Colonic mucosa (tissue), 4 donors: ENCODE results near the gene NEK5. TPM values are rescaled to one million over a fixed set of nuclear protein-coding genes. Genes with fewer than 3 reads are reported as not detected.
A peak's percentile ranks its signal among the peaks of the same experiment; 100 is the strongest.
"Not testable (repeated sequence)": the region's sequence is repeated elsewhere in the genome, so short reads cannot be mapped to it uniquely, and the experiment has no call there.

ENCODE experiments used
- DNase-seq: peaks from one replicate; pipeline ENCODE4 v3.0.0-alpha.2; 2020
- H3K27ac ChIP-seq: fragments of 200-600 bp; one replicate; pipeline ENCODE4 v1.8.0; 2021
- H3K27me3 ChIP-seq: fragments of 200-600 bp; one replicate; pipeline ENCODE4 v1.8.0; 2021
- H3K36me3 ChIP-seq: fragments of 200-600 bp; one replicate; pipeline ENCODE4 v1.8.0; 2021
- H3K4me1 ChIP-seq: fragments of 200-600 bp; one replicate; pipeline ENCODE4 v1.8.0; 2021; ENCODE audit warnings: mild to moderate bottlenecking
- H3K4me3 ChIP-seq: fragments of 200-600 bp; one replicate; pipeline ENCODE4 v1.8.0; 2021
- H3K9ac ChIP-seq, 2 donors: one replicate each; pipeline ENCODE4 v1.7.0; 2013; ENCODE audit warnings: control low read depth in 2 of 2, low read depth in 2 of 2, low read length in 2 of 2
- H3K9me3 ChIP-seq: fragments of 200-600 bp; one replicate; pipeline ENCODE4 v1.8.0; 2021
- intact Hi-C: fragments of 100-400 bp; cut with DNase I; formaldehyde crosslinking; loops from one replicate; pipeline ENCODE4 v1.14.1; 2022
- total RNA-seq, 2 donors: library from RNA; stranded (reverse); fragmentation: NEBNext Ultra II Directional in 1 of 2; extraction: Animal tissue kit (Norgen Biotek cat#: 25700) in 1 of 2; gene quantifications; one replicate each; pipeline ENCODE4 v1.2.1, GENCODE V29; 2021
- TF ChIP-seq, protein P1 (sequence below): fragments of 200-600 bp; IDR thresholded peaks from one replicate; pipeline ENCODE4 v1.8.0; 2022; ENCODE audit warnings: antibody characterized with exemption, mild to moderate bottlenecking
- donor health status: healthy.
- donor health status: DM: no; HTN: no; CAD: no.
- donor health status: DM: no; HTN: no; CAD: no.

Gene NEK5
- total RNA-seq, 2 donors from 2014 or later = 0.24 to 0.25 TPM

DNA sequence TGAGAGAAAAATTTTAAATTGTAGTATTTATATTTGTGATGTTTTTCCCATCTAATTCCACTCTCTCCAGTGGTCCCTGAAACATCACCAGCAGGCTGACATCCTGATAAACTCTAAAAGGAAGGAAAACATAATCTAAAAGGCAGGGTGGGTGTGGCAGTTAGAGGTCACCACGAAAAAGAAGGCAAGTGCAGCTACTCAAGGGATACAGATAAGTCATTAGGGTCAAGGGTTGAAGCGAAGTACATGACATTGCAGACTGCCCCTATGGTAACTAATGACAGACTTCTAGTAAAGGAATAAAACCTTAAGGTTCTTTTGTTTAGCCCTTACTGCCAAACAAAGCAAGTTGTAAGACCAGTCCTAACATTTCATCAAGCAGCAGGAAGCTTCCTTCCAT lies 36.5 kb upstream of the NEK5 start:
- TF ChIP-seq, protein P1, sequence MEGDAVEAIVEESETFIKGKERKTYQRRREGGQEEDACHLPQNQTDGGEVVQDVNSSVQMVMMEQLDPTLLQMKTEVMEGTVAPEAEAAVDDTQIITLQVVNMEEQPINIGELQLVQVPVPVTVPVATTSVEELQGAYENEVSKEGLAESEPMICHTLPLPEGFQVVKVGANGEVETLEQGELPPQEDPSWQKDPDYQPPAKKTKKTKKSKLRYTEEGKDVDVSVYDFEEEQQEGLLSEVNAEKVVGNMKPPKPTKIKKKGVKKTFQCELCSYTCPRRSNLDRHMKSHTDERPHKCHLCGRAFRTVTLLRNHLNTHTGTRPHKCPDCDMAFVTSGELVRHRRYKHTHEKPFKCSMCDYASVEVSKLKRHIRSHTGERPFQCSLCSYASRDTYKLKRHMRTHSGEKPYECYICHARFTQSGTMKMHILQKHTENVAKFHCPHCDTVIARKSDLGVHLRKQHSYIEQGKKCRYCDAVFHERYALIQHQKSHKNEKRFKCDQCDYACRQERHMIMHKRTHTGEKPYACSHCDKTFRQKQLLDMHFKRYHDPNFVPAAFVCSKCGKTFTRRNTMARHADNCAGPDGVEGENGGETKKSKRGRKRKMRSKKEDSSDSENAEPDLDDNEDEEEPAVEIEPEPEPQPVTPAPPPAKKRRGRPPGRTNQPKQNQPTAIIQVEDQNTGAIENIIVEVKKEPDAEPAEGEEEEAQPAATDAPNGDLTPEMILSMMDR = no peak
- H3K9me3 ChIP-seq = no peaks in the 10 kb centered on the region
- no peak overlapping the region for H3K9ac ChIP-seq
- no peak overlapping the region for H3K4me3 ChIP-seq
- no peak overlapping the region for H3K27ac ChIP-seq
- H3K4me1 ChIP-seq = peaks cover 17% of the 10 kb centered on the region
- H3K27me3 ChIP-seq = no peaks in the 10 kb centered on the region
- H3K36me3 ChIP-seq = no peaks in the 10 kb centered on the region
- intact Hi-C loops = no loop called here
- no peak for DNase-seq

DNA sequence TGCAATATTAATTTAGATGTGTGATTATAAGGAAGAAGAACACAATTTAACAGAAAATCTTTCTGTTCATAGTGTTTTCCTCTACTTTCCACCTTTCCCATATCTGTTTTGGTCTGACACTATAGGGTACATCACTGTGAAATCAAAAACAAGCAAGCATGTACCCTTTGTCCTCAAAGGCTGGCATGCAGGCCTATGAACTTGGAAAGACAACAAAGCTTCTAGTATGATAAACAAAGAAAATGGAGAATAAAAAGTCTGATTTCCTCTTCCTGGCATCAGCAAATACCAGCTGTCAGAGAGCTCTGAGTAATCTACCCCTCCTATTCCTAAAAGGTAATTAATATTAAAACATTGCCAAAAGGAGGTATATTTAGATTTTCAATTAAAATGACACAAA lies 36.1 kb upstream of the NEK5 start:
- no peak overlapping the region for H3K4me3 ChIP-seq
- H3K9me3 ChIP-seq = no peaks in the 10 kb centered on the region
- DNase-seq = no peak
- no peak overlapping the region for H3K27ac ChIP-seq
- peaks cover 18% of the 10 kb centered on the region for H3K4me1 ChIP-seq
- TF ChIP-seq, protein P1 = no peak
- H3K27me3 ChIP-seq = no peaks in the 10 kb centered on the region
- H3K9ac ChIP-seq = no peak overlapping the region
- intact Hi-C loops = no loop called here
- H3K36me3 ChIP-seq = no peaks in the 10 kb centered on the region

DNA sequence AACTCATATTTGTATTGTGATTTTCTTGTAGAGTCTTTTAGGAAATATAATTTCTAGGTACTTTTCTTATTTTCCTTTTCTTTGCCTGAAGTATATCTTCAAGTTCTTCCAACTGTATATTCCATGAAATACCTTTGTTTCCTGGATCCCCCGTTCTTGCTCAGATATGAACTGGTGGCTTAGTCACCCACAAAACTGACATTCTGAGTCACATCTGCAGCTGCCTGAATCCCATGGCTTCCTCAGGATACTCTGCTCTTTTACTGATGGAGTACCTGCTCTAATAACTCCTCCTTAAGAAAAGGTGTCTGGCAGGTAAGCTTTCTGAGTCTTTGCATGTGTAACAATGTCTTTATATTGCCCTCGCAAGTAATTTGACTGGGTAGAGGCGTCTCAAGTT lies 35.0 kb upstream of the NEK5 start:
- H3K4me3 ChIP-seq, H3K36me3 ChIP-seq, H3K27ac ChIP-seq, DNase-seq, H3K27me3 ChIP-seq, H3K9ac ChIP-seq, intact Hi-C loops, H3K9me3 ChIP-seq: not testable (repeated sequence)
- H3K4me1 ChIP-seq = peaks cover 18% of the 10 kb centered on the region

DNA sequence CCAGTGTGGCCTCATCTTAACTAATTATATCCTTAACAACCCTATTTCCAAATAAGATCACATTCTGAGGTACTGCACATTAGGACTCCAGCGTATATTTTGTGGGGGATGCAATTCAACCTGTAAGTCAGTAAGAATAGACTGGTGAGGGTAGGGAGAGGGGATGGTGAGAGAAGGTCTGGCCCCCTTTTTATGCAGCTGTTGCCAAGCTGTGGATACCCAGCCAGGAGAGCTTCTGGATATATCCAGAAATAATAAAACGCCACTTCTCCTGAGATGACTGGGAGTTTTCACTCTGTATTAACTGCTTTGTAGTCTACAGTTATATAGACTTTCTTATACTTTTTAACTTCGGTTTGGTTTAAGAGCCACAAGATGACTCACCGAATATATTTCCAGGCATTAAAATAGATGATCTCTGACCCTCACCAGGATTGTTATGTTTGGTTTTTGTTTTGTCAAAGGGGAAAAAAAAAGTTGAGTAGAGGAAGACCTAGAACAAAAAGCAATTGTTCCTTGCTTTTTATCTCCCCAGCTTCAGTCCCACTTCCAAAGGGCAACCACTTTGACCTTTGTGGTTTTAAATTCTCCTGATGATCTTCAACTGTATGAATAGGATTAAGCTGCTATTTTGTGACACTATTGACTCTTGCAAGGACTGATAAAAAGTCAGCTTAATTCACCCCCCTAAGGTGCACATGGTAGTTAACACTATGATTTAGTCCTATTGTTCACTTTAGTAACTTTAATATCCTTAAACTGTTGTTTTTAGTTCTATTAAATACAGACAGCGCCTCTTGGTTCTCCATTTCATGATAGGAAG lies 33.6 kb upstream of the NEK5 start:
- Histone ChIP-seq H3K9me3 (no peaks in the 10 kb centered on the region), H3K27ac (peak overlapping the region; percentile 86), H3K4me1 (peaks cover 18% of the 10 kb centered on the region), H3K36me3 (no peaks in the 10 kb centered on the region), H3K9ac (peak overlapping the region in 1 of 2 donors; percentile 62), H3K27me3 (no peaks in the 10 kb centered on the region), H3K4me3 (no peak overlapping the region)
- intact Hi-C loops = no loop called here
- no peak for DNase-seq
- TF ChIP-seq, protein P1 = no peak

DNA sequence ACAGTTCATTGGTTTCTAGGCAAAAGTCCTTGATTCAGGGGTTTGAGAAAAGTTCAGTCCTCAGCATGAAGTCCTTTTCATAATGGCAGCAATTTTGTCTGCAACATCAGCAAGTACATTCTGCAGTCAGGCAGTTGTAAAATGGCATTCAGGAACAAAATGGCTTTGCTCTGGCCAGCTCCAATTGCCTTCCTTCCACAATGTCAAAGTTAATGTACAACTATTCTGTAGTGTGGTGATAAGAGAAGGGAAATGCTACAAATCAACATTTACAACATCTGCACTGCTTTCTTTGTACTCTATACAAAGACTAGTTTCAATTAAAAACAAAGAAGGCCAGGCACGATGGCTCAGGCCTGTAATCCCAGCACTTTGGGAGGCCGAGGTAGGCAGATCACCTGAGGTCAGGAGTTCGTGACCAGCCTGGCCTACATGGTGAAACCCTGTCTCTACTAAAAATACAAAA lies 32.3 kb upstream of the NEK5 start:
- peak overlapping the region in 1 of 2 donors; percentile 30 for H3K9ac ChIP-seq
- intact Hi-C loops = no loop called here
- H3K4me3 ChIP-seq = no peak overlapping the region
- peaks cover 18% of the 10 kb centered on the region for H3K4me1 ChIP-seq
- TF ChIP-seq, protein P1 = no peak
- peak overlapping the region; percentile 86 for H3K27ac ChIP-seq
- no peaks in the 10 kb centered on the region for H3K36me3 ChIP-seq
- no peaks in the 10 kb centered on the region for H3K27me3 ChIP-seq
- no peaks in the 10 kb centered on the region for H3K9me3 ChIP-seq
- peak; percentile 38 for DNase-seq

DNA sequence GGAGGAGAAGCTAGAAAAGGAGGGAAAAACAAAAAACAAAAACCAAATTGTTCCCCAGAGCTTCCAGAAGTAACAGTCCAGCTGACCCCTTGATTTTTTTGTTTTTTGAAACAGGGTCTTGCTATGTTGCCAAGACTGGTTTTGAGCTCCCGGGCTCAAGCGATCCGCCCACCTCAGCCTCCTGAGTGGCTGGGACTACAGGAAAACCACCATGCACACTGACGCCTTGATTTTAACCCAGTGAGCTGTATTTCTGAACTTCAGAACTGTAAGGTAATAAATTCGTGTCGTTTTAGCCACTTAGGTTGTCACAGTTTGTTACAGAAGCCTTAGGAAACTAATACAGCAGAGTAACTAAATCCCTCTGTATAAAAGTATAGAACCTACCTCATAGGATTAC lies 31.6 kb upstream of the NEK5 start:
- no peaks in the 10 kb centered on the region for H3K27me3 ChIP-seq
- peaks cover 18% of the 10 kb centered on the region for H3K4me1 ChIP-seq
- peak overlapping the region in 1 of 2 donors; percentile 30 for H3K9ac ChIP-seq
- no peaks in the 10 kb centered on the region for H3K9me3 ChIP-seq
- DNase-seq = no peak
- H3K36me3 ChIP-seq = no peaks in the 10 kb centered on the region
- TF ChIP-seq, protein P1 = no peak
- intact Hi-C loops = no loop called here
- H3K27ac ChIP-seq = peak overlapping the region; percentile 86
- no peak overlapping the region for H3K4me3 ChIP-seq
